H1 (cell line): ENCODE data around the gene IQSEC3. TPM values are rescaled to one million over a fixed set of nuclear protein-coding genes. Genes with fewer than 3 reads are reported as not detected.

Source experiments
- CTCF ChIA-PET: fragments of 300-600 bp; sonication (Branson Sonifier 250); formaldehyde crosslinking; loops from one replicate; lab custom pipeline; 2021; ENCODE audit not compliant: partially characterized antibody; lab: Charles Lee
- POLR2A ChIA-PET: fragments of 300-600 bp; sonication (Branson Sonifier 250); formaldehyde crosslinking; loops from one replicate; lab custom pipeline; 2021; ENCODE audit warnings: inconsistent platforms; ENCODE audit not compliant: partially characterized antibody; lab: Charles Lee
- DNase-seq, 2 experiments: peaks; one replicate each; pipeline versions ENCODE4 v3.0.0 to v3.0.0-alpha.2; 2010 to 2022; ENCODE audit warnings: low spot score in 2 of 2, low read depth in 1 of 2, mixed read lengths in 1 of 2
- FAIRE-seq: peaks from 2 replicates; lab custom pipeline; 2011; peaks lifted over from hg19 to GRCh38; lab: Jason Lieb, UNC
- H2AFZ ChIP-seq: 2 replicates; pipeline ENCODE4 v1.8.1; 2012; ENCODE audit warnings: low read length, inconsistent platforms
- H2AK5ac ChIP-seq: 2 replicates; pipeline ENCODE4 v1.6.1; 2013; ENCODE audit warnings: low read depth, low read length
- H2BK120ac ChIP-seq: replicated peaks from 2 replicates; pipeline ENCODE3; 2013; ENCODE audit warnings: low read depth, low read length, inconsistent platforms
- H2BK12ac ChIP-seq: 2 replicates; pipeline ENCODE4 v1.6.1; 2013; ENCODE audit warnings: low read depth, low read length
- H2BK15ac ChIP-seq: 2 replicates; pipeline ENCODE4 v1.6.1; 2013; ENCODE audit warnings: low read length
- H2BK20ac ChIP-seq: 2 replicates; pipeline ENCODE4 v1.6.1; 2013; ENCODE audit warnings: low read length
- H2BK5ac ChIP-seq: 2 replicates; pipeline ENCODE4 v1.6.1; 2013; ENCODE audit warnings: low read depth, low read length
- H3K14ac ChIP-seq: 2 replicates; pipeline ENCODE4 v1.6.1; 2013; ENCODE audit warnings: inconsistent platforms; ENCODE audit not compliant: insufficient read length
- H3K18ac ChIP-seq: 2 replicates; pipeline ENCODE4 v1.6.1; 2013; ENCODE audit warnings: low read length; ENCODE audit errors: extremely low read depth
- H3K23ac ChIP-seq: 2 replicates; pipeline ENCODE4 v1.6.1; 2013; ENCODE audit warnings: inconsistent platforms; ENCODE audit not compliant: insufficient read length
- H3K23me2 ChIP-seq: 2 replicates; pipeline ENCODE4 v1.6.1; 2013; ENCODE audit warnings: low read depth, low read length
- H3K27ac ChIP-seq: 2 replicates; pipeline ENCODE4 v1.6.1; 2011; ENCODE audit warnings: low read depth, low read length, inconsistent platforms
- H3K27me3 ChIP-seq, 4 experiments: replicated peaks in 1 of 4; 1 replicate in 1 of 4; 2 replicates in 3 of 4; pipeline versions ENCODE4 v1.6.1 to v1.8.1; 2011 to 2013; ENCODE audit warnings: low read length in 3 of 4, mild to moderate bottlenecking in 3 of 4, inconsistent platforms in 2 of 4, mixed read lengths in 2 of 4, moderate library complexity in 1 of 4; ENCODE audit not compliant: control insufficient read depth in 3 of 4, insufficient read depth in 3 of 4; ENCODE audit errors: extremely low read depth in 1 of 4
- H3K36me3 ChIP-seq, 4 experiments: 2 replicates each; pipeline versions ENCODE4 v1.6.1 to v1.8.1; 2011 to 2013; ENCODE audit warnings: mild to moderate bottlenecking in 4 of 4, low read length in 3 of 4, moderate library complexity in 2 of 4, control low read depth in 1 of 4, inconsistent platforms in 1 of 4; ENCODE audit not compliant: insufficient read depth in 4 of 4, control insufficient read depth in 2 of 4
- H3K4ac ChIP-seq: replicated peaks from 2 replicates; pipeline ENCODE3; 2013; ENCODE audit warnings: low read length, low read depth, mixed read lengths, inconsistent platforms; ENCODE audit not compliant: insufficient read length
- H3K4me1 ChIP-seq, 4 experiments: replicated peaks in 1 of 4; 1 replicate in 1 of 4; 2 replicates in 3 of 4; pipeline versions ENCODE4 v1.6.1 to v1.8.1; 2011 to 2013; ENCODE audit warnings: low read length in 3 of 4, inconsistent platforms in 2 of 4, mixed read lengths in 1 of 4; ENCODE audit not compliant: insufficient read depth in 4 of 4, control insufficient read depth in 3 of 4
- H3K4me2 ChIP-seq, 2 experiments: 2 replicates each; pipeline versions ENCODE4 v1.6.1 to v1.8.1; 2011 to 2013; ENCODE audit warnings: low read depth in 2 of 2, low read length in 2 of 2, control low read depth in 1 of 2, inconsistent platforms in 1 of 2, mild to moderate bottlenecking in 1 of 2; ENCODE audit not compliant: insufficient read depth in 1 of 2
- H3K4me3 ChIP-seq, 4 experiments: fragments of 200-600, 300-600 bp in 1 of 4; sonication (generic), shearing (Covaris generic), sonication (Bioruptor Twin) in 1 of 4; 2 replicates each; pipeline versions ENCODE4 v1.5.1 to v1.8.1; 2011 to 2016; ENCODE audit warnings: low read length in 4 of 4, low read depth in 3 of 4, control low read depth in 2 of 4, inconsistent platforms in 2 of 4, mild to moderate bottlenecking in 2 of 4, mixed read lengths in 1 of 4, moderate library complexity in 1 of 4; ENCODE audit not compliant: insufficient read depth in 2 of 4; ENCODE audit errors: extremely low read depth in 1 of 4
- H3K56ac ChIP-seq: replicated peaks from 2 replicates; pipeline ENCODE3; 2013; ENCODE audit warnings: low read depth, mild to moderate bottlenecking, mixed read lengths, low read length, inconsistent platforms; ENCODE audit not compliant: insufficient read length
- H3K79me1 ChIP-seq: 2 replicates; pipeline ENCODE4 v1.6.1; 2013; ENCODE audit warnings: low read depth, low read length, control low read depth
- H3K79me2 ChIP-seq, 2 experiments: 2 replicates each; pipeline versions ENCODE4 v1.6.1 to v1.8.1; 2012 to 2013; ENCODE audit warnings: low read length in 2 of 2, mild to moderate bottlenecking in 2 of 2, inconsistent platforms in 1 of 2; ENCODE audit not compliant: insufficient read depth in 2 of 2, control insufficient read depth in 1 of 2
- H3K9ac ChIP-seq, 4 experiments: replicated peaks in 1 of 4; 1 replicate in 1 of 4; 2 replicates in 3 of 4; pipeline versions ENCODE4 v1.6.1 to v1.8.1; 2011 to 2013; ENCODE audit warnings: low read depth in 3 of 4, low read length in 3 of 4, control low read depth in 2 of 4, mild to moderate bottlenecking in 2 of 4, moderate library complexity in 2 of 4, inconsistent platforms in 1 of 4; ENCODE audit errors: extremely low read depth in 1 of 4
- H3K9me3 ChIP-seq, 2 experiments: 2 replicates each; pipeline versions ENCODE4 v1.6.1 to v1.8.1; 2012 to 2013; ENCODE audit warnings: mild to moderate bottlenecking in 2 of 2, moderate library complexity in 2 of 2, control low read depth in 1 of 2, inconsistent platforms in 1 of 2, low read depth in 1 of 2, low read length in 1 of 2, mixed read lengths in 1 of 2; ENCODE audit not compliant: insufficient read depth in 2 of 2
- H4K20me1 ChIP-seq, 2 experiments: replicated peaks in 1 of 2; 2 replicates each; pipeline versions ENCODE3 to v1.8.1; 2011 to 2013; ENCODE audit warnings: inconsistent platforms in 2 of 2, low read length in 2 of 2, mild to moderate bottlenecking in 1 of 2; ENCODE audit not compliant: insufficient read depth in 2 of 2, control insufficient read depth in 1 of 2
- H4K5ac ChIP-seq: 2 replicates; pipeline ENCODE4 v1.6.1; 2013; ENCODE audit warnings: low read length, low read depth, mixed read lengths, inconsistent platforms; ENCODE audit not compliant: insufficient read length
- H4K8ac ChIP-seq: 2 replicates; pipeline ENCODE4 v1.8.0; 2013; ENCODE audit warnings: mild to moderate bottlenecking, moderate library complexity, low read length, inconsistent platforms; ENCODE audit not compliant: insufficient read depth; ENCODE audit errors: extremely low read depth
- H4K91ac ChIP-seq: replicated peaks from 2 replicates; pipeline ENCODE3; 2013; ENCODE audit warnings: low read length, mixed read lengths, inconsistent platforms; ENCODE audit not compliant: insufficient read length
- EP300 ChIP-seq, 2 experiments: IDR thresholded peaks; 1 replicate in 1 of 2; 2 replicates in 1 of 2; pipeline ENCODE4 v1.6.1; 2011 to 2012; ENCODE audit warnings: low read depth in 2 of 2, low read length in 2 of 2, mild to moderate bottlenecking in 2 of 2, borderline replicate concordance in 1 of 2, inconsistent platforms in 1 of 2, moderate library complexity in 1 of 2
- PHF8 ChIP-seq: fragments of 200-600 bp; sonication (generic); conservative IDR thresholded peaks from 2 replicates; pipeline ENCODE4 v1.7.1; 2012; ENCODE audit warnings: low read depth, mild to moderate bottlenecking, inconsistent platforms, low read length, moderate library complexity
- POLR2AphosphoS5 ChIP-seq: IDR thresholded peaks from 2 replicates; pipeline ENCODE4 v1.6.1; 2011; ENCODE audit warnings: low read depth, low read length
- POU5F1 ChIP-seq: IDR thresholded peaks from 2 replicates; pipeline ENCODE4 v1.6.1; 2011; ENCODE audit warnings: low read depth, mild to moderate bottlenecking, low read length, moderate library complexity
- RAD21 ChIP-seq, 2 experiments: IDR thresholded peaks in 1 of 2; conservative IDR thresholded peaks in 1 of 2; 2 replicates each; pipeline ENCODE4 v1.6.1; 2011; ENCODE audit warnings: low read depth in 2 of 2, low read length in 2 of 2, improper control_type of control experiment in 1 of 2, inconsistent platforms in 1 of 2, mild to moderate bottlenecking in 1 of 2, moderate library complexity in 1 of 2
- SP2 ChIP-seq: IDR thresholded peaks from 2 replicates; pipeline ENCODE4 v1.6.1; 2012; ENCODE audit warnings: mild to moderate bottlenecking, low read length, inconsistent platforms
- WGBS, 2 experiments: shearing (Covaris generic) in 1 of 2; methylation state at CpG; one replicate each; pipeline versions ENCODE4 v1.1.6 to v1.1.7; 2013 to 2015; ENCODE audit warnings: low lambda C conversion rate in 2 of 2, mixed read lengths in 2 of 2, inconsistent platforms in 1 of 2, low coverage in 1 of 2, missing lambda C conversion rate in 1 of 2; ENCODE audit not compliant: insufficient replicate concordance in 2 of 2, insufficient coverage in 1 of 2, insufficient read length in 1 of 2; ENCODE audit errors: extremely low coverage in 1 of 2, missing lambda C conversion rate in 1 of 2; 5-methylcytosine and 5-hydroxymethylcytosine counted together
- polyA plus RNA-seq, 7 experiments: library from polyadenylated mRNA; depleted of rRNA in 3 of 7; stranded (reverse) in 5 of 7; unstranded in 2 of 7; fragments of >200 nt in 5 of 7; fragments of 200-250 nt in 2 of 7; gene quantifications; 1 replicate in 5 of 7; 2 replicates in 1 of 7; 4 replicates in 1 of 7; pipeline versions ENCODE4 v1.2.1 to v1.2.3, GENCODE V29; 2011 to 2013; ENCODE audit warnings: missing spikeins in 2 of 7, mixed read lengths in 2 of 7
- total RNA-seq: library from RNA; stranded (reverse); fragmentation: NEBNext Ultra II Directional; extraction: Animal tissue kit (Norgen Biotek cat#: 25700); gene quantifications from 2 replicates; pipeline ENCODE4 v1.2.1, GENCODE V29; 2021
- TF ChIP-seq, protein P1 (sequence below): IDR thresholded peaks from 2 replicates; pipeline ENCODE4 v1.6.1; 2011; ENCODE audit warnings: low read depth, mild to moderate bottlenecking, low read length; ENCODE audit not compliant: insufficient read depth

IQSEC3 gene
- total and polyA plus RNA-seq, 2 of the 8 experiments (the other 6 are each of a cell fraction or from before 2014, with no cell fraction given), result 1.2 to 3.1 TPM

DNA sequence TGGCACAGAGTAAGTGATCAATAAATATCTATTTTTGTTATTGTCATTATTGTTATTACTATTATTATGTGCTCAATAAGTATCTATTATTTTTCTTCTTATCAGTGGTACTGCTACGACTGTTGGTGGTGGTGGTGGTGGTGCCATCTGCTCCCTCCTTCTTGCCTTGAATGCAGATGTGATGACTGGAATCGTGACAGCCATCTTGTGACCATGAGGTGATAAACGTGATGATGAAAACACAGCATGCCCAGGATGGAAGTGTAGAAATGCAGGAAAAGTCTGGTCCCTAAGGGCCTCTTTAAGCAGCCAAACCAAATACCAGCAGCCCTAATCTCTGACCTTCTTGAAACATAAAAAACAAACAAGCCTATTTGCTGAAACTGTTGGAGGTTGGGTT is 125.0 kb downstream of the IQSEC3 start:
- no peak for DNase-seq
- Histone ChIP-seq H4K5ac (no peak overlapping the region), H3K4me1 (peaks cover 0 to 3% (median 2%) of the 10 kb centered on the region in 4 experiments; a peak in 2 of 7 replicates), H3K9ac (no peak overlapping the region), H3K23me2 (peaks cover 2% of the 10 kb centered on the region; the same call in 1 of the 2 replicates), H3K14ac (no peak overlapping the region), H3K4me3 (no peak overlapping the region), H2AK5ac (no peak overlapping the region), H2BK12ac (no peak overlapping the region), H3K27ac (no peak overlapping the region), H3K27me3 (peaks cover 0 to 15% (median 5%) of the 10 kb centered on the region in 4 experiments; a peak in 5 of 7 replicates), H2BK5ac (no peak overlapping the region), H3K18ac (no peak overlapping the region), H3K9me3 (no peaks in the 10 kb centered on the region; a peak in 1 of 4 replicates), H3K4ac (no peak overlapping the region), H2BK120ac (no peak overlapping the region), H2BK20ac (no peak overlapping the region), H3K56ac (no peak overlapping the region), H3K4me2 (no peak overlapping the region), H3K79me1 (no peaks in the 10 kb centered on the region), H2AFZ (no peak overlapping the region), H4K20me1 (no peaks in the 10 kb centered on the region), H3K79me2 (no peaks in the 10 kb centered on the region), H4K8ac (no peak overlapping the region), H3K23ac (no peak overlapping the region), H4K91ac (no peak overlapping the region), H2BK15ac (no peak overlapping the region), H3K36me3 (no peaks in the 10 kb centered on the region)
- TF ChIP-seq POU5F1 (no peak), EP300 (IDR thresholded peaks at IDR 0.05; ENCODE audit: borderline replicate concordance in 1 of 2, low read depth in 2 of 2, low read length in 2 of 2) (no peak), PHF8 (no peak), RAD21 (IDR thresholded peaks at IDR 0.05 in 1 of 2, conservative IDR thresholded peaks at IDR 0.05 in 1 of 2; ENCODE audit: low read depth in 2 of 2, low read length in 2 of 2) (no peak), SP2 (no peak), POLR2AphosphoS5 (no peak)
- TF ChIP-seq, protein P1, sequence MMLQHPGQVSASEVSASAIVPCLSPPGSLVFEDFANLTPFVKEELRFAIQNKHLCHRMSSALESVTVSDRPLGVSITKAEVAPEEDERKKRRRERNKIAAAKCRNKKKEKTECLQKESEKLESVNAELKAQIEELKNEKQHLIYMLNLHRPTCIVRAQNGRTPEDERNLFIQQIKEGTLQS, result no peak
- FAIRE-seq, result no peak
- POLR2A ChIA-PET, result no interaction called here
- CTCF ChIA-PET, result interaction anchor here (1.2 to 6.2 kb wide), 7 partner anchors 9 to 89 kb away, joined by 3 to 71 read pairs (median 13); no protein-coding TSS in a partner anchor
- 92% methylated on average over 3 of the region's 3 CpGs; no CpG with 5 or more reads in 1 of the 2 experiments for WGBS, 2 experiments
